ENCODE measurements around the gene HCN1.
"Not testable (repeated sequence)": the region's sequence is repeated elsewhere in the genome, so short reads cannot be mapped to it uniquely, and the experiment has no call there.

Gene HCN1

GRCh38 chr5:45414620-45415573 lies 281.3 kb downstream of the HCN1 start:
- no peak for DNase-seq

GRCh38 chr5:45411971-45412612 lies 284.1 kb downstream of the HCN1 start:
- no peak for DNase-seq

- DNase-seq, result no peak
These were observed 285.7 kb downstream of the HCN1 start for GRCh38 chr5:45410304-45410995.

- DNase-seq, result no peak
These were observed 288.1 kb downstream of the HCN1 start for GRCh38 chr5:45408067-45408466.

GRCh38 chr5:45402804-45403455 lies 293.2 kb downstream of the HCN1 start:
- DNase-seq, result no peak

GRCh38 chr5:45399041-45399440 lies 297.1 kb downstream of the HCN1 start:
- no peak for DNase-seq

GRCh38 chr5:45385321-45386058 lies 310.7 kb downstream of the HCN1 start:
- DNase-seq, result no peak

GRCh38 chr5:45383985-45384384 lies 312.2 kb downstream of the HCN1 start:
- no peak for DNase-seq

GRCh38 chr5:45382583-45382982 lies 313.6 kb downstream of the HCN1 start:
- DNase-seq, result no peak

- no peak for DNase-seq
These were observed 319.8 kb downstream of the HCN1 start for GRCh38 chr5:45376417-45376816.

GRCh38 chr5:45372629-45373028 lies 323.6 kb downstream of the HCN1 start:
- DNase-seq, result no peak

GRCh38 chr5:45371423-45371822 lies 324.8 kb downstream of the HCN1 start:
- DNase-seq, result not testable (repeated sequence)

GRCh38 chr5:45355189-45355992 lies 340.8 kb downstream of the HCN1 start:
- no peak for DNase-seq

- DNase-seq, result no peak
These were observed 359.7 kb downstream of the HCN1 start for GRCh38 chr5:45336464-45336863.

GRCh38 chr5:45335978-45336377 lies 360.2 kb downstream of the HCN1 start:
- no peak for DNase-seq

- DNase-seq, result no peak
These were observed 360.8 kb downstream of the HCN1 start for GRCh38 chr5:45335346-45335745.

- DNase-seq, result no peak
These were observed 361.2 kb downstream of the HCN1 start for GRCh38 chr5:45334939-45335338.

GRCh38 chr5:45312627-45313026 lies 383.6 kb downstream of the HCN1 start:
- DNase-seq, result not testable (repeated sequence)

GRCh38 chr5:45295231-45295630 lies 400.9 kb downstream of the HCN1 start:
- no peak for DNase-seq

GRCh38 chr5:45288746-45289145 lies 407.4 kb downstream of the HCN1 start:
- no peak for DNase-seq

GRCh38 chr5:45284436-45284835 lies 411.7 kb downstream of the HCN1 start:
- no peak for DNase-seq
